Sigmoid colon (tissue), 7 donors: ENCODE data around the gene UVRAG. TPM values are rescaled to one million over a fixed set of nuclear protein-coding genes. Genes with fewer than 3 reads are reported as not detected.

Source experiments
- DNase-seq: peaks from one replicate; pipeline ENCODE4 v3.0.0-alpha.2; 2019
- H3K27ac ChIP-seq, 4 donors: fragments of 200-600 bp; sonication (generic); one replicate each; pipeline ENCODE4 v1.5.1; 2016 to 2019; ENCODE audit warnings: mild to moderate bottlenecking in 1 of 4
- H3K27me3 ChIP-seq, 3 donors: fragments of 200-600 bp; sonication (generic); one replicate each; pipeline ENCODE4 v1.5.1; 2019; ENCODE audit warnings: mild to moderate bottlenecking in 1 of 3
- H3K36me3 ChIP-seq, 4 donors: fragments of 200-600 bp; sonication (generic); one replicate each; pipeline ENCODE4 v1.5.1; 2016 to 2019
- H3K4me1 ChIP-seq, 4 donors: fragments of 200-600 bp; sonication (generic); one replicate each; pipeline ENCODE4 v1.5.1; 2017 to 2019
- H3K4me3 ChIP-seq, 4 donors: fragments of 200-600 bp; sonication (generic); one replicate each; pipeline ENCODE4 v1.5.1; 2017 to 2019; ENCODE audit warnings: mild to moderate bottlenecking in 2 of 4, moderate library complexity in 1 of 4
- H3K9me3 ChIP-seq, 4 donors: fragments of 200-600 bp in 3 of 4; sonication (generic) in 3 of 4; one replicate each; pipeline versions ENCODE4 v1.5.1 to v1.6.1; 2013 to 2019
- EP300 ChIP-seq, 4 donors: sonication (generic); formaldehyde crosslinking; IDR thresholded peaks; one replicate each; pipeline ENCODE4 v1.6.1; 2017; ENCODE audit warnings: antibody characterized with exemption in 4 of 4
- POLR2A ChIP-seq, 2 donors: fragments of 450-650 bp; IDR thresholded peaks; one replicate each; pipeline ENCODE4 v1.6.1; 2016; ENCODE audit warnings: antibody characterized with exemption in 2 of 2, mild to moderate bottlenecking in 2 of 2, moderate library complexity in 2 of 2
- POLR2AphosphoS5 ChIP-seq, 4 donors: sonication (generic); formaldehyde crosslinking; IDR thresholded peaks; one replicate each; pipeline ENCODE4 v1.6.1; 2017; ENCODE audit warnings: antibody characterized with exemption in 4 of 4
- WGBS, 2 donors: extraction: QIAGEN DNeasy Blood & Tissue Kit; methylation state at CpG; one replicate each; pipeline ENCODE4 v1.1.7; 2013; 5-methylcytosine and 5-hydroxymethylcytosine counted together
- intact Hi-C: fragments of 100-400 bp; cut with DNase I; formaldehyde crosslinking; loops from one replicate; pipeline ENCODE4 v1.15.1; 2023
- polyA plus RNA-seq, 3 donors: library from polyadenylated mRNA; stranded (reverse); fragments of 200-250 nt; gene quantifications; one replicate each; pipeline ENCODE4 v1.2.3, GENCODE V29; 2013
- total RNA-seq, 4 donors: library from RNA; depleted of rRNA; stranded (reverse); fragments of >200 nt; gene quantifications; one replicate each; pipeline ENCODE4 v1.1.0, GENCODE V29; 2016
- TF ChIP-seq, protein P1 (sequence below), 4 experiments: fragments of 450-650 bp in 3 of 4; fragments of 200-600 bp in 1 of 4; IDR thresholded peaks; one replicate each; pipeline ENCODE4 v1.5.1; 2016 to 2019; ENCODE audit warnings: antibody characterized with exemption in 4 of 4, mild to moderate bottlenecking in 3 of 4, moderate library complexity in 2 of 4
- donor health status: healthy with polysubstance abuse.
- donor health status: Bipolar disorder and iron deficiency.
- donor health status: healthy.

UVRAG gene
- total and polyA plus RNA-seq, 7 donors = 4.9 to 43.2 (median 29.3) TPM

DNA sequence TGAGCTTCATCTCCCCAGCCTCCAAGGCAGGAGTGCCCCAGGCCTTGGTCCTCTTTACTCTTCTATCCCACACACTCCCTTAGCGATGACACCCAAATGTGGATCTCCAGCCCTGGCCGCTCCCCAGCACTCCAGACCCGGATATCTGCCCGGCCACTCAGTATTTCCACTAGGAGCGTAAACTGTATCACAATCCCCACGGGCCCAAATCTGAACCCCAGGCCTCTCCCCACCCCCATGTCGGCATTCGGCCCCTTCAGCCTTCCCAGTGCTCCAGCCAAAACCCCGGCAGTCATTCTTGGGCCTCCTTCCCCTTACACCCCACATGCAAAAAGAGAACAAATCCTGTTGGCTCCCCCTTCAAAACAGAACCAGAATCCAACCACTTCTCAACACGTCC is 370.5 kb downstream of the UVRAG start:
- intact Hi-C loops = no loop called here
- no peak for DNase-seq
- Histone ChIP-seq H3K4me3 (no peak overlapping the region), H3K27me3 (no peaks in the 10 kb centered on the region), H3K4me1 (peaks cover 0 to 16% (median 9%) of the 10 kb centered on the region in 4 donors), H3K36me3 (no peaks in the 10 kb centered on the region), H3K9me3 (no peaks in the 10 kb centered on the region), H3K27ac (peak overlapping the region in 2 of 4 donors; percentile 16 to 42)
- TF ChIP-seq POLR2AphosphoS5 (IDR thresholded peaks at IDR 0.05) (no peak), POLR2A (IDR thresholded peaks at IDR 0.05) (no peak), EP300 (IDR thresholded peaks at IDR 0.05) (no peak)
- TF ChIP-seq, protein P1, sequence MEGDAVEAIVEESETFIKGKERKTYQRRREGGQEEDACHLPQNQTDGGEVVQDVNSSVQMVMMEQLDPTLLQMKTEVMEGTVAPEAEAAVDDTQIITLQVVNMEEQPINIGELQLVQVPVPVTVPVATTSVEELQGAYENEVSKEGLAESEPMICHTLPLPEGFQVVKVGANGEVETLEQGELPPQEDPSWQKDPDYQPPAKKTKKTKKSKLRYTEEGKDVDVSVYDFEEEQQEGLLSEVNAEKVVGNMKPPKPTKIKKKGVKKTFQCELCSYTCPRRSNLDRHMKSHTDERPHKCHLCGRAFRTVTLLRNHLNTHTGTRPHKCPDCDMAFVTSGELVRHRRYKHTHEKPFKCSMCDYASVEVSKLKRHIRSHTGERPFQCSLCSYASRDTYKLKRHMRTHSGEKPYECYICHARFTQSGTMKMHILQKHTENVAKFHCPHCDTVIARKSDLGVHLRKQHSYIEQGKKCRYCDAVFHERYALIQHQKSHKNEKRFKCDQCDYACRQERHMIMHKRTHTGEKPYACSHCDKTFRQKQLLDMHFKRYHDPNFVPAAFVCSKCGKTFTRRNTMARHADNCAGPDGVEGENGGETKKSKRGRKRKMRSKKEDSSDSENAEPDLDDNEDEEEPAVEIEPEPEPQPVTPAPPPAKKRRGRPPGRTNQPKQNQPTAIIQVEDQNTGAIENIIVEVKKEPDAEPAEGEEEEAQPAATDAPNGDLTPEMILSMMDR (IDR thresholded peaks at IDR 0.05) = no peak
- 85% methylated on average over 10 of the region's 10 CpGs for WGBS, 2 donors

DNA sequence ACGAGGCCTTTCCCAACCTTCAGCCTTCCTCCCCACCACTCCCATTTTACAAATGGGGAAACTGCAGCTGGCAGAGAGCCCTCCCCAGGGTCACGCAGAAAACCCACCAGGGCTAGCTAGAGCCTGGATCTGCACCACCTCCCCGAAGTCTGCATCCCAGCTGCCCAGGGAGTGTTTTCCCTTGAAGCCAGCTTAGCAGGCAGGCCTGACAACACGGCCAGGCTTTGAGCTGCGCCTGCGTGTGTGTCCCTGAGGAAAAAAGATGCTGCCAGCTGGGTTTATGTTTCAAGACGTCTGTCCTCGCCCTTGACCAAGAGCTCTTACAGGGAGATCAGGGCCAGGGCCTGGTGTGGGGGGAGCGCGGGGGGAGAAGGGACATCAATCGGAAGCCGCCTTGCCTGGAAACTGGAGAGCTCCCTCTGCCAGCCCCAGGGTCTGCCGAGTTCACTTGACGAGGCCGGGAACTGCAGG is 371.0 kb downstream of the UVRAG start:
- TF ChIP-seq POLR2A (IDR thresholded peaks at IDR 0.05) (no peak), EP300 (IDR thresholded peaks at IDR 0.05) (no peak), POLR2AphosphoS5 (IDR thresholded peaks at IDR 0.05) (no peak)
- TF ChIP-seq, protein P1 (IDR thresholded peaks at IDR 0.05) = no peak
- no peaks in the 10 kb centered on the region for H3K9me3 ChIP-seq
- WGBS, 2 donors = 73 to 82% methylated on average over 15 of the region's 15 CpGs
- no peak for DNase-seq
- H3K4me3 ChIP-seq = no peak overlapping the region
- H3K27me3 ChIP-seq = no peaks in the 10 kb centered on the region
- peaks cover 0 to 17% (median 9%) of the 10 kb centered on the region in 4 donors for H3K4me1 ChIP-seq
- no peaks in the 10 kb centered on the region for H3K36me3 ChIP-seq
- H3K27ac ChIP-seq = peak overlapping the region in 2 of 4 donors; percentile 16 to 42
- intact Hi-C loops = no loop called here

DNA sequence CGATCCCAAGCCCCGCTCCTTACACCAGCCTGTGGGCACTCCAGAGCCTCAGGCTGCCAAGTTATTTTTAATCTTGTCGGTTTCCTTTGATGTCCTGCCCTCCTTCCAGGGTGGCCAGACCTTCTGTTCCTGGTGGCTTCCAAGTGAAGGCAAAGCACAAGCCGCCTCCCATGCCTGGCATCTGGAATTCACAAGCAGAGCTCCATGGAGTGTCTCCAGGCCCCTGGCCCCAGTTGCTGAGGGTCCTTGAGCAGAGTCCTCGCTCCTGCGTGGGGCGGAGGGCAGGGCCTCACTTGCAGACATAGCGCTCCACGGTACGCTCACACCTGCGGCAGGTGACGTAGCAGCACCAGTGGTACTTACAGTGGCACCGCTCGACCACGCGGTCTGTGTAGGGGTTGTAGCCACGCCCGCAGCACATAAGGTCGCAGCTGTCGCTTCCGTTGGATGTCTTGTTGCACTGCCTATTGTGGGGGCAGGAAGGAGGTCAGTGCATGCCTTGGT is 371.8 kb downstream of the UVRAG start:
- WGBS, 2 donors = 89 to 90% methylated on average over 21 of the region's 21 CpGs
- no peaks in the 10 kb centered on the region for H3K9me3 ChIP-seq
- intact Hi-C loops = no loop called here
- TF ChIP-seq, protein P1 (IDR thresholded peaks at IDR 0.05) = no peak
- H3K27ac ChIP-seq = no peak overlapping the region
- no peak for DNase-seq
- H3K36me3 ChIP-seq = no peaks in the 10 kb centered on the region
- H3K27me3 ChIP-seq = no peaks in the 10 kb centered on the region
- peaks cover 0 to 17% (median 9%) of the 10 kb centered on the region in 4 donors for H3K4me1 ChIP-seq
- no peak overlapping the region for H3K4me3 ChIP-seq

DNA sequence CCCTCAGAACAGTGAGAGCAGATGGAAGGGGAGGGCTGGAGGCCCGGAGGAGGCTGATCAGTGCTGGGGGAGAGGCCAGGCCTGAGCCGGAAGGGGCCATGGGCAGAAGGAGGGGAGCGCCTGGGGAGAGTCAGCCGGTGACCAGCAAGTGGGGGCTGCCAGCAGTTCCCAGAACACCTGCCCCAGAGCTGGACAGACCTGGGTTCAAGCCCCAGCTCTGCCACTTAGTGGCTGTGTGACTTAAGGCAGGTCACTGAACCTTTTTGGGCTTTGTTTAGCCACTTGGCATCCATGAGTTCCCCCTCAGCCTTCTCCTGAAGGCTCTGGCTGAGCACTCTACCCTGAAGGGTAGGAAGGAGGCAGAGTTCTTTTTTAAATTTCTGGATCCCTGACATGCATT is 373.9 kb downstream of the UVRAG start:
- Histone ChIP-seq H3K9me3 (no peaks in the 10 kb centered on the region), H3K4me1 (peaks cover 0 to 17% (median 9%) of the 10 kb centered on the region in 4 donors), H3K27me3 (peaks cover 0 to 3% (median 0%) of the 10 kb centered on the region in 3 donors), H3K36me3 (no peaks in the 10 kb centered on the region), H3K4me3 (no peak overlapping the region), H3K27ac (no peak overlapping the region)
- no peak for TF ChIP-seq EP300 (IDR thresholded peaks at IDR 0.05)
- no peak for TF ChIP-seq POLR2AphosphoS5 (IDR thresholded peaks at IDR 0.05)
- TF ChIP-seq, protein P1 (IDR thresholded peaks at IDR 0.05) = no peak
- WGBS, 2 donors = 93 to 94% methylated on average over 4 of the region's 4 CpGs
- intact Hi-C loops = no loop called here
- no peak for DNase-seq

DNA sequence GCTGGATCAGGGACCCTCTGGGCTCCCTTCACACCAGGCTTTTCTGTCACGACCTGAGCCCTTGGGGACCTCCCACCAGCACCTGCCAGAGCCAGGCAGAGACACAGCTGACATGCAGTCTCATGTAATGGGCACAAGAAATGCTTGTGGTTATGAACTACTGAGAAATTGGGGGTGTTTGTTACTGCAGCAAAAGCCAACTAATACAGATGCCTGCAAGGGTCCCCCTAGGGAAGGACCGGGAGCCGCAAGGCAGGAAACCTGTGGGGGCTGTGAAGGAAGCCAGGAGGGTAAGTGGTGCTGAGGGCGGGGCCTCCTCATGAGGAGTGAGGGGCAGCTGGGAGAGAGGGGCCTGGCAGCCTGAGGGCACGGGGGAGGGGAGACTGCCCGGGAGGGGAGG is 374.7 kb downstream of the UVRAG start:
- no peak for DNase-seq
- 67 to 87% methylated on average over 6 of the region's 6 CpGs for WGBS, 2 donors
- no peaks in the 10 kb centered on the region for H3K9me3 ChIP-seq
- intact Hi-C loops = no loop called here
- peaks cover 0 to 17% (median 9%) of the 10 kb centered on the region in 4 donors for H3K4me1 ChIP-seq
- no peaks in the 10 kb centered on the region for H3K36me3 ChIP-seq
- TF ChIP-seq POLR2A (IDR thresholded peaks at IDR 0.05) = no peak
- TF ChIP-seq POLR2AphosphoS5 (IDR thresholded peaks at IDR 0.05) = no peak
- TF ChIP-seq, protein P1 (IDR thresholded peaks at IDR 0.05) = no peak
- TF ChIP-seq EP300 (IDR thresholded peaks at IDR 0.05) = no peak
- H3K27me3 ChIP-seq = peaks cover 0 to 3% (median 0%) of the 10 kb centered on the region in 3 donors
- H3K4me3 ChIP-seq = no peak overlapping the region
- H3K27ac ChIP-seq = no peak overlapping the region
